ENCODE data around the gene KCNJ16.

GRCh38 chr17:70121126-70121525, 46.1 kb downstream of the KCNJ16 start:
- TF ChIP-seq CTCF (IDR thresholded peaks at IDR 0.05; ENCODE audit: low read depth, low read length, poor library complexity, severe bottlenecking) (no peak), EZH2phosphoT487 (IDR thresholded peaks at IDR 0.05; ENCODE audit: borderline replicate concordance, low read length) (no peak)
